ENCODE measurements around the gene ASTN2.

GRCh38 chr9:116516456-116516855 lies 898.4 kb downstream of the ASTN2 start:
- TF ChIP-seq, protein P1, sequence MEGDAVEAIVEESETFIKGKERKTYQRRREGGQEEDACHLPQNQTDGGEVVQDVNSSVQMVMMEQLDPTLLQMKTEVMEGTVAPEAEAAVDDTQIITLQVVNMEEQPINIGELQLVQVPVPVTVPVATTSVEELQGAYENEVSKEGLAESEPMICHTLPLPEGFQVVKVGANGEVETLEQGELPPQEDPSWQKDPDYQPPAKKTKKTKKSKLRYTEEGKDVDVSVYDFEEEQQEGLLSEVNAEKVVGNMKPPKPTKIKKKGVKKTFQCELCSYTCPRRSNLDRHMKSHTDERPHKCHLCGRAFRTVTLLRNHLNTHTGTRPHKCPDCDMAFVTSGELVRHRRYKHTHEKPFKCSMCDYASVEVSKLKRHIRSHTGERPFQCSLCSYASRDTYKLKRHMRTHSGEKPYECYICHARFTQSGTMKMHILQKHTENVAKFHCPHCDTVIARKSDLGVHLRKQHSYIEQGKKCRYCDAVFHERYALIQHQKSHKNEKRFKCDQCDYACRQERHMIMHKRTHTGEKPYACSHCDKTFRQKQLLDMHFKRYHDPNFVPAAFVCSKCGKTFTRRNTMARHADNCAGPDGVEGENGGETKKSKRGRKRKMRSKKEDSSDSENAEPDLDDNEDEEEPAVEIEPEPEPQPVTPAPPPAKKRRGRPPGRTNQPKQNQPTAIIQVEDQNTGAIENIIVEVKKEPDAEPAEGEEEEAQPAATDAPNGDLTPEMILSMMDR (IDR thresholded peaks at IDR 0.05): no peak
- no peak for TF ChIP-seq POLR2A (IDR thresholded peaks at IDR 0.05)
